Measurements from ENCODE around the gene ELOB. TPM values are rescaled to one million over a fixed set of nuclear protein-coding genes. Genes with fewer than 3 reads are reported as not detected.

Gene ELOB
- total RNA-seq, 1 donor from 2014 or later, result 314 TPM

- DNase-seq, result no peak
Measured at GRCh38 chr16:2809149-2809760, 32.2 kb upstream of the ELOB start.

- no peak for DNase-seq
Measured at GRCh38 chr16:2808181-2808580, 31.1 kb upstream of the ELOB start.

GRCh38 chr16:2806286-2806685, 29.2 kb upstream of the ELOB start:
- no peak for DNase-seq

GRCh38 chr16:2804728-2805127, 27.6 kb upstream of the ELOB start:
- no peak for DNase-seq

- DNase-seq, result no peak
Measured at GRCh38 chr16:2803545-2804195, 26.6 kb upstream of the ELOB start.

GRCh38 chr16:2799859-2800226, 22.8 kb upstream of the ELOB start:
- DNase-seq, result no peak

GRCh38 chr16:2799205-2799858, 22.3 kb upstream of the ELOB start:
- DNase-seq, result no peak

- no peak for DNase-seq
Measured at GRCh38 chr16:2798723-2799204, 21.7 kb upstream of the ELOB start.

GRCh38 chr16:2795395-2796143, 18.5 kb upstream of the ELOB start:
- no peak for DNase-seq

- no peak for DNase-seq
Measured at GRCh38 chr16:2792940-2793339, 15.9 kb upstream of the ELOB start.

- no peak for DNase-seq
Measured at GRCh38 chr16:2791174-2791573, 14.1 kb upstream of the ELOB start.

GRCh38 chr16:2790631-2791030, 13.6 kb upstream of the ELOB start:
- DNase-seq, result no peak

- DNase-seq, result no peak
Measured at GRCh38 chr16:2787961-2788360, 10.9 kb upstream of the ELOB start.

- no peak for DNase-seq
Measured at GRCh38 chr16:2787406-2787805, 10.3 kb upstream of the ELOB start, which contains the start of gene PRSS33. Gene PRSS33, minus strand, starts transcription at chr16:2787560. Its CDS starts 1,013 bp downstream, at chr16:2786547.

- no peak for DNase-seq
Measured at GRCh38 chr16:2786826-2787151, 9.7 kb upstream of the ELOB start.

GRCh38 chr16:2786061-2786825, 9.2 kb upstream of the ELOB start:
- no peak for DNase-seq

- DNase-seq, result no peak
Measured at GRCh38 chr16:2785101-2785991, 8.3 kb upstream of the ELOB start.

GRCh38 chr16:2784358-2785100, 7.4 kb upstream of the ELOB start:
- no peak for DNase-seq

- no peak for DNase-seq
Measured at GRCh38 chr16:2783581-2784357, 6.7 kb upstream of the ELOB start.

Data from dermis blood vessel endothelial cell (primary cell).